ENCODE data around the gene SHISA6.

DNA sequence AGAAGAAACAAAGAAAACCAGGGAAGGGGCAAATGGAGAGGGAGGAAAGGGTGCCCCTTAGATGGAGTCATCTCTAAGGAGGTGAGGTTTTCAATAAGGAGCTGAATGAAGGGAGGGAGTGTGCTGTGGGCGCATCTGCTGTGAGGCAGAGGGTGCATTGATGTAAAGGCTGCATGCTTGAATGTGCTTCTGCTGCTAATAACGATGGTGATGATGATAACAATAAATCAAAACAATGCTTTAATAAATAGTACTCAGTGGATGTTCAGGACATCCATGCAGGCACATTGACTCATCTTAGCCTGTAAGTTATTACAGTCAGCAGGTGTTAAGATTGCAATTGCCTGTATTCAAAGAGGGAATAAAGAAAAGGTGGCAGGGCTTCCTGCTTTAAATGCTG, 87.8 kb downstream of the SHISA6 start:
- TF ChIP-seq CTCF (IDR thresholded peaks at IDR 0.05; ENCODE audit: insufficient read depth, low read length, poor library complexity, severe bottlenecking) (no peak), EZH2phosphoT487 (conservative IDR thresholded peaks at IDR 0.05; ENCODE audit: low read length) (no peak)

All from SU-DHL-6 (cell line).